ENCODE measurements around the gene DUSP22. TPM values are rescaled to one million over a fixed set of nuclear protein-coding genes. Genes with fewer than 3 reads are reported as not detected.

The DUSP22 gene
- total RNA-seq, 1 donor from 2014 or later: 34.9 TPM

DNA sequence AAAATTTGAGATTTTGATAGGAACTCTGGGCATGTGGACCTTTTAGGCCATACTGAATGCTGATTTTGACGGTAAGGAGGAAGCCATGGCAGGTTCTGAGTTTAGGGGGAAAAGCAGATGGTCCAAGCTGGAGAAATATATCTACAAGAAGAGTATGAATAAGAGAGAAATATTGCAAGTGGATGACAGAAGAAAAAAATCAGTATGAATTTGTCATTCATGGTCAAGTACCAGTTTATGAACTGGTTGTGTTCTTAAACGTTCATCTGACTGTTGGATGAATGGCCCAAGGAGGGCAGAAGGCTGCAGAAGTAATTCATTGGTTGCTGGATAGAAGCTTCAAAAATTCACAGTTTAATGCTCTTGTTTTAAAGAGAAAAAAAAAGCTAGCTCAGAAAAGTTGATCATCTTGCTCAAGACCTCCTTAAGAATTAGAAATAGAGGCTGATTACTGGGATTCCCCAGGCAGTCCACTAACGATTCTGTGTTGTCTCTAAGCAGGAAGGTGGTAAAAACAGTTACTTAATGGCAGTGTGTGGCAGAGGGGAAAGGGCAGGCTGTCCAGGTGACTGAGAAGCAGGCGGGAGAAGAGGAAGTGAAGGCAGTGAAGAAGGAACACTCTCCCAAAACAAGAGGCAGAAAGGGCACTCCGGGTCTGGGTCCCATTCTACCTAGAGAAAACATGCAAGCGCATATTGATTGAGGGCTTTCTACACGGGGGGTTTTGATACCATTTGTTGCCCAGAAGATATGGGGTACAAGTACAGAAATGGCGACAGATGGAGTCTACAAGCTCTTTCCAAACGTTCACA, 2.0 kb upstream of the DUSP22 start:
- Histone ChIP-seq H4K20me1 (ENCODE audit: insufficient read depth, low read length) (peaks cover 3% of the 10 kb centered on the region), H3K79me2 (ENCODE audit: insufficient read depth, low read length) (no peaks in the 10 kb centered on the region), H3K27me3 (ENCODE audit: insufficient read depth, low read length) (peaks cover 11% of the 10 kb centered on the region), H3K9ac (ENCODE audit: low read length) (no peak overlapping the region), H3K4me3 (ENCODE audit: insufficient read depth, low read depth, low read length) (no peak overlapping the region), H3K4me1 (ENCODE audit: insufficient read depth, low read length) (peaks cover 10% of the 10 kb centered on the region), H3K4me2 (ENCODE audit: low read length) (no peak overlapping the region), H3K9me3 (ENCODE audit: insufficient read depth, low read depth, low read length) (no peaks in the 10 kb centered on the region), H2AFZ (ENCODE audit: low read depth, low read length) (no peak overlapping the region), H3K36me3 (ENCODE audit: insufficient read depth, low read length) (no peaks in the 10 kb centered on the region), H3K27ac (ENCODE audit: low read depth, low read length) (no peak overlapping the region)
- DNase-seq (ENCODE audit: low read depth) (no peak), FAIRE-seq (no peak)
- Mint-ChIP-seq H3K4me1 (ENCODE audit: low read depth, unreplicated experiment) (no peaks in the 10 kb centered on the region), H3K36me3 (ENCODE audit: low read depth, unreplicated experiment) (no peaks in the 10 kb centered on the region), H3K27me3 (ENCODE audit: low read depth, unreplicated experiment) (peaks cover 12% of the 10 kb centered on the region), H3K4me3 (ENCODE audit: unreplicated experiment) (no peak overlapping the region), H3K9me3 (ENCODE audit: unreplicated experiment) (peaks cover 6% of the 10 kb centered on the region), H3K27ac (ENCODE audit: unreplicated experiment) (no peak overlapping the region)
- TF ChIP-seq, protein P1, sequence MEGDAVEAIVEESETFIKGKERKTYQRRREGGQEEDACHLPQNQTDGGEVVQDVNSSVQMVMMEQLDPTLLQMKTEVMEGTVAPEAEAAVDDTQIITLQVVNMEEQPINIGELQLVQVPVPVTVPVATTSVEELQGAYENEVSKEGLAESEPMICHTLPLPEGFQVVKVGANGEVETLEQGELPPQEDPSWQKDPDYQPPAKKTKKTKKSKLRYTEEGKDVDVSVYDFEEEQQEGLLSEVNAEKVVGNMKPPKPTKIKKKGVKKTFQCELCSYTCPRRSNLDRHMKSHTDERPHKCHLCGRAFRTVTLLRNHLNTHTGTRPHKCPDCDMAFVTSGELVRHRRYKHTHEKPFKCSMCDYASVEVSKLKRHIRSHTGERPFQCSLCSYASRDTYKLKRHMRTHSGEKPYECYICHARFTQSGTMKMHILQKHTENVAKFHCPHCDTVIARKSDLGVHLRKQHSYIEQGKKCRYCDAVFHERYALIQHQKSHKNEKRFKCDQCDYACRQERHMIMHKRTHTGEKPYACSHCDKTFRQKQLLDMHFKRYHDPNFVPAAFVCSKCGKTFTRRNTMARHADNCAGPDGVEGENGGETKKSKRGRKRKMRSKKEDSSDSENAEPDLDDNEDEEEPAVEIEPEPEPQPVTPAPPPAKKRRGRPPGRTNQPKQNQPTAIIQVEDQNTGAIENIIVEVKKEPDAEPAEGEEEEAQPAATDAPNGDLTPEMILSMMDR (IDR thresholded peaks at IDR 0.05; ENCODE audit: insufficient read depth, low read depth, low read length): no peak
- no peak for TF ChIP-seq EZH2 (IDR thresholded peaks at IDR 0.05; ENCODE audit: insufficient read depth, low read length)

DNA sequence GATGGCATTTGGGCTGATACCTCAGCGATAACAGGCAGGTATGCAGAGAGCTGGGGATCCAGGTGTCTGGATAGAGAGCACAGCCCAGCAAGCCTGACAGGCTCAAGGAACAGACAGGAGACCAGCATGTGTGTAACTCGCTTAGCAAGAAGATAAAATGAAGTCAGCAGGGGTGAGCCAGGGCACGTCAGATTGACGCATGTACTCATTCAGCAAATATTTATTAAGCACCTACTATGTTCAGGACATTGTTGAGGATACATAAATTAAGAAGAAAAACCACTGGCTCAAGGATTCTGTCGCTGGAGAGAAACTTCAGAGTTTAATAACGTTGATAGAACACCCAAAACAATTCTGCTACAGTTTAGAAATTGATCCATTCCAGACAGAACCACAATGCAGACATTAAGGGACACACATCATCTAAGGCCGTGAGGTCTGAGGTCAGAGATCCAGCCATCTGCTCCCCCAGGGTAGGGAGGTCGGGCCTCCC, 1.0 kb upstream of the DUSP22 start:
- Histone ChIP-seq H2AFZ (ENCODE audit: low read depth, low read length) (peak overlapping the region; percentile 90), H3K79me2 (ENCODE audit: insufficient read depth, low read length) (no peaks in the 10 kb centered on the region), H3K27me3 (ENCODE audit: insufficient read depth, low read length) (peaks cover 11% of the 10 kb centered on the region), H3K27ac (ENCODE audit: low read depth, low read length) (peak overlapping the region; percentile 75), H3K9me3 (ENCODE audit: insufficient read depth, low read depth, low read length) (no peaks in the 10 kb centered on the region), H3K4me2 (ENCODE audit: low read length) (peak overlapping the region; percentile 96), H3K36me3 (ENCODE audit: insufficient read depth, low read length) (no peaks in the 10 kb centered on the region), H3K4me1 (ENCODE audit: insufficient read depth, low read length) (peaks cover 10% of the 10 kb centered on the region), H3K9ac (ENCODE audit: low read length) (peak overlapping the region; percentile 89), H3K4me3 (ENCODE audit: insufficient read depth, low read depth, low read length) (peak overlapping the region; percentile 73), H4K20me1 (ENCODE audit: insufficient read depth, low read length) (peaks cover 3% of the 10 kb centered on the region)
- Mint-ChIP-seq H3K36me3 (ENCODE audit: low read depth, unreplicated experiment) (no peaks in the 10 kb centered on the region), H3K4me3 (ENCODE audit: unreplicated experiment) (peak overlapping the region; percentile 78), H3K27ac (ENCODE audit: unreplicated experiment) (peak overlapping the region; percentile 34), H3K9me3 (ENCODE audit: unreplicated experiment) (peaks cover 6% of the 10 kb centered on the region), H3K27me3 (ENCODE audit: low read depth, unreplicated experiment) (peaks cover 12% of the 10 kb centered on the region), H3K4me1 (ENCODE audit: low read depth, unreplicated experiment) (peaks cover under 1% of the 10 kb centered on the region)
- no peak for TF ChIP-seq EZH2 (IDR thresholded peaks at IDR 0.05; ENCODE audit: insufficient read depth, low read length)
- TF ChIP-seq, protein P1 (IDR thresholded peaks at IDR 0.05; ENCODE audit: insufficient read depth, low read depth, low read length): no peak
- DNase-seq (ENCODE audit: low read depth): no peak
- FAIRE-seq: no peak
